GM23248 (cell line): ENCODE measurements around the gene GRM7.

Experiments
- EZH2 ChIP-seq: fragments of 200-600 bp; sonication (generic); IDR thresholded peaks from 2 replicates; pipeline ENCODE4 v1.6.1; 2018; ENCODE audit warnings: antibody characterized with exemption, mild to moderate bottlenecking; ENCODE audit not compliant: insufficient read depth, poor library complexity, severe bottlenecking
- EZH2phosphoT487 ChIP-seq: fragments of 200-600 bp; sonication (generic); IDR thresholded peaks from 2 replicates; pipeline ENCODE4 v1.6.1; 2018; ENCODE audit warnings: antibody characterized with exemption, moderate library complexity, mild to moderate bottlenecking, low read depth; ENCODE audit not compliant: insufficient read depth

DNA sequence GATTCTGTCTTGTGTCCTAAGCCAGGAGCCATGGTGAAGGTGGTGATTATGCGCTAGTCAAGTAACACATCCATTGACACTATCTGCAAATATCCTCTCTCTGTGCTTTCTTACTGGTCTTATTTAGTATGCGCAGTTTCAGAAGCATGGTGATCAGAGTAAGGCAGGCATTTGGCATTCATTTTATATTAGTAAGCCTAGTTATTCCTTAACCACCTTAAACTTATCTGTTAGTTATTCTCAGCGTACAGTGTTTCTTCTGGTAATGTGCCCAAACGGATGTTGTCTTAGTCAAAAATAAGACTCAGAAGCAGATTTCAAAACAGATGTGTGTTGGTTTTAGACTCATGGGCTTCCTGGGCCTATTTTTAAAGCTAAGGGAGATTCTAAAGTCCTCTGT, 329.2 kb downstream of the GRM7 start:
- TF ChIP-seq EZH2 (no peak), EZH2phosphoT487 (no peak)
